Lower lobe of right lung (tissue), 2 donors: Measurements from ENCODE around the gene CRLF1. TPM values are rescaled to one million over a fixed set of nuclear protein-coding genes. Genes with fewer than 3 reads are reported as not detected.

Experiments used
- ATAC-seq, 2 donors: fragments of 200-7000 bp; cut with Tn5 transposase; one replicate each; pipeline ENCODE4 v1.9.1; 2020 to 2022; ENCODE audit warnings: mild to moderate bottlenecking in 2 of 2, moderate library complexity in 2 of 2
- DNase-seq: peaks from one replicate; pipeline ENCODE4 v3.0.0-alpha.2; 2020
- H3K27ac ChIP-seq: fragments of 200-600 bp; one replicate; pipeline ENCODE4 v1.8.0; 2022
- H3K27me3 ChIP-seq: fragments of 200-600 bp; one replicate; pipeline ENCODE4 v1.8.0; 2022; ENCODE audit warnings: low read depth
- H3K36me3 ChIP-seq: fragments of 200-600 bp; one replicate; pipeline ENCODE4 v1.8.0; 2022; ENCODE audit warnings: mild to moderate bottlenecking
- H3K4me1 ChIP-seq: fragments of 200-600 bp; one replicate; pipeline ENCODE4 v1.8.0; 2022
- H3K4me3 ChIP-seq: fragments of 200-600 bp; one replicate; pipeline ENCODE4 v1.8.0; 2022; ENCODE audit warnings: mild to moderate bottlenecking
- H3K9me3 ChIP-seq: fragments of 200-600 bp; one replicate; pipeline ENCODE4 v1.8.0; 2022
- intact Hi-C: fragments of 100-400 bp; cut with DNase I; formaldehyde crosslinking; loops from one replicate; pipeline ENCODE4 v1.11.0; 2022
- total RNA-seq: library from RNA; stranded (reverse); fragmentation: NEBNext Ultra II Directional; extraction: Animal tissue kit (Norgen Biotek cat#: 25700); gene quantifications from one replicate; pipeline ENCODE4 v1.2.1, GENCODE V29; 2021
- TF ChIP-seq, protein P1 (sequence below): fragments of 200-600 bp; IDR thresholded peaks from one replicate; pipeline ENCODE4 v1.8.0; 2022; ENCODE audit warnings: antibody characterized with exemption, mild to moderate bottlenecking
- donor health status: DM: no; HTN: yes; CAD: no; lungs with severe emphysema.

Gene CRLF1
- total RNA-seq, 1 donor from 2014 or later = 19.9 TPM

DNA sequence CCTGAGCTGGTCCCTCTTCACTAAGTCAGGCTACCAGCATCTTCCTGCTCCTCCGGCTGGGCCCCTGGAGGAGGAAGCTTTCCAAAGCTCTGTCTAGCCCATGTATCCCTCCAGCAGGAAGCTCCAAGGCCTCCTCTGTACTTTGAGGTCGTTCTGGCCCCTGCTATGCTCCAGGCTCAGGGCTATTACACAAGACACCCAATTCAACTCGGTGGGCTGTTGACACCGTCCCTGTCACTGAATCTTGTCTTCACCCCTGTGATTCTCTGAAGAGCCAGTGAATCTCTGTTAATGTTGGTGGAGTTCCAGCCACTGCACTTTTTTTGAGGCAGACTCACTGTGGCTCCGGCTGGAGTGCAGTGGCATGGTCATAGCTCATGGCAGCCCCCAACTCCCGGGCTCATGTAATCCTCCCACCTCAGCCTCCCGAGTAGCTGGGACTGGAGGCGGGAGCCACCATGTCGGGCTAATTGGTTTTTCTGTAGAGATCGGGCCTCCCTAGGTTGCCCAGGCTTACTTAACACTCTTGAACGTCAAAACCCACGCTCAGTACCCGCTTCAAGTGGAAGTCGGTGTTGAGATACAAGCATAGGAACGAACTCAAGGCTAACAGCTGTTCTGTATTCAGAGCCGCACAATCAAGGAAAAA lies 18.5 kb downstream of the CRLF1 start:
- peak overlapping the region; percentile 97 for H3K4me3 ChIP-seq
- intact Hi-C loops = no loop called here

DNA sequence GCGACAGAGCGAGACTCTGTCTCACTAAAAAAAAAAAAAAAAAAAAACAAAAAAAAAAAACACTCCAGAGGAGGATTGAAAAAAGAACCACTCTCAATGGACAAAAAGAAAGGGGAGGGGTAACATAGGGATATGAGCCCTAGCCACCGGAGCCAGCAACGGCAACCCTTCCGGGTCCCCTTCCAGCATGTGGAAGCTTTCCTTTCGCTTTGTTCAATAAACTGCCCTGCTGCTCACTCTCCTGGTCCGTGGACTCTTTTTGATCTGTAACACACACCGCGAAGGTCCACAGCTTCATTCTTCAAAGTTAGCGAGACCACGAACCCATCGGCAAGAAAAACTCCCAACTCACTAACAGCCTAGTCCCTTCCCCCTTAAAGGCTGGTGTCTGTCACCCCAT lies 19.0 kb downstream of the CRLF1 start:
- no peak overlapping the region for H3K4me3 ChIP-seq
- H3K4me1 ChIP-seq = peaks cover 23% of the 10 kb centered on the region
- H3K27me3 ChIP-seq = no peaks in the 10 kb centered on the region
- H3K27ac ChIP-seq = no peak overlapping the region
- intact Hi-C loops = no loop called here
- no peak for DNase-seq
- H3K9me3 ChIP-seq = no peaks in the 10 kb centered on the region
- TF ChIP-seq, protein P1, sequence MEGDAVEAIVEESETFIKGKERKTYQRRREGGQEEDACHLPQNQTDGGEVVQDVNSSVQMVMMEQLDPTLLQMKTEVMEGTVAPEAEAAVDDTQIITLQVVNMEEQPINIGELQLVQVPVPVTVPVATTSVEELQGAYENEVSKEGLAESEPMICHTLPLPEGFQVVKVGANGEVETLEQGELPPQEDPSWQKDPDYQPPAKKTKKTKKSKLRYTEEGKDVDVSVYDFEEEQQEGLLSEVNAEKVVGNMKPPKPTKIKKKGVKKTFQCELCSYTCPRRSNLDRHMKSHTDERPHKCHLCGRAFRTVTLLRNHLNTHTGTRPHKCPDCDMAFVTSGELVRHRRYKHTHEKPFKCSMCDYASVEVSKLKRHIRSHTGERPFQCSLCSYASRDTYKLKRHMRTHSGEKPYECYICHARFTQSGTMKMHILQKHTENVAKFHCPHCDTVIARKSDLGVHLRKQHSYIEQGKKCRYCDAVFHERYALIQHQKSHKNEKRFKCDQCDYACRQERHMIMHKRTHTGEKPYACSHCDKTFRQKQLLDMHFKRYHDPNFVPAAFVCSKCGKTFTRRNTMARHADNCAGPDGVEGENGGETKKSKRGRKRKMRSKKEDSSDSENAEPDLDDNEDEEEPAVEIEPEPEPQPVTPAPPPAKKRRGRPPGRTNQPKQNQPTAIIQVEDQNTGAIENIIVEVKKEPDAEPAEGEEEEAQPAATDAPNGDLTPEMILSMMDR = no peak
- H3K36me3 ChIP-seq = peaks cover 10% of the 10 kb centered on the region
- ATAC-seq = no peak

More for the DNA sequence above, 18.5 kb downstream of the CRLF1 start:
- TF ChIP-seq, protein P1 = no peak
- no peaks in the 10 kb centered on the region for H3K27me3 ChIP-seq
- DNase-seq (no peak), ATAC-seq (no peak)
- H3K27ac ChIP-seq = peak overlapping the region; percentile 89
- H3K4me1 ChIP-seq = peaks cover 23% of the 10 kb centered on the region
- H3K36me3 ChIP-seq = peaks cover 10% of the 10 kb centered on the region
- H3K9me3 ChIP-seq = no peaks in the 10 kb centered on the region

DNA sequence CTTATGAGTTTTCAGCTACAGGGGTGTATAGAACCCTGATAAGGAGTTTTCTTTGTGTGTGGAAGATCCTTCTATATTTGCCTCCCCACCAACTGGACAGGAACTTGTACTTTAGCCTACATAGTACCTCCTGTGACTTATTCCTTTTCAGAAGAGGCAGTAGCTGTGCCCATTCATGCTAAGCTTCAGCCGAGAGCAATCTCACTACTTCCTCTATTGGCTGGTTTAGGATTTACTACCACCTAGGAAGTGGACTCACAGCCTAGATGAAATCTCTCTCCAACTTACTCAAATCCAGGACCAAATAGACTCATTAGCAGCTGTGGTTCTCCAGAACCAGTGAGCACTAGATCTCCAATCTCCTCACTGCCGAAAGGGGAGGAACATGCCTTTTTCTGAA lies 20.3 kb downstream of the CRLF1 start:
- Histone ChIP-seq H3K27me3 (no peaks in the 10 kb centered on the region), H3K36me3 (peaks cover 10% of the 10 kb centered on the region), H3K27ac (no peak overlapping the region), H3K9me3 (no peaks in the 10 kb centered on the region), H3K4me3 (no peak overlapping the region), H3K4me1 (peaks cover 23% of the 10 kb centered on the region)
- DNase-seq (no peak), ATAC-seq (no peak)
- intact Hi-C loops = no loop called here
- TF ChIP-seq, protein P1 = no peak

DNA sequence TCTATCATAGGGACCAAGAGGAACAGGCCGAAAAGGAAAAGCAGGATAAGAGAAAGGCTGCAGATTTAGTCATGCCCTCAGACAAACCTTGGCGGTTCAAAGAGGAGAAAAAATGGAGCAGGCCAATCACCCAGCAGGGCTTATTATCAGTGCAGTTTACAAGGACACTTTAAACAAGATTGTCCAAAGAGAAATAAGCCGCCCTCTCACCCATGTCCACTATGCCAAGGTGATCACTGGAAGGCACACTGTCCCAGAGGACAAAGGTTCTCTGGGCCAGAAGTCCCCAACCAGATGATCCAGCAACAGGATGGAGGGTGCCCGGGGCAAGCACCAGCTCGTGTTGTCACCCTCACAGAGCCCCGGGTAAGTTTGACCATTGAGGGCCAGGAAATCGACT lies 26.3 kb downstream of the CRLF1 start:
- Histone ChIP-seq H3K36me3 (peaks cover 23% of the 10 kb centered on the region), H3K4me1 (no peaks in the 10 kb centered on the region), H3K27me3 (no peaks in the 10 kb centered on the region), H3K27ac (no peak overlapping the region), H3K9me3 (no peaks in the 10 kb centered on the region), H3K4me3 (no peak overlapping the region)
- DNase-seq = no peak
- intact Hi-C loops = no loop called here
- TF ChIP-seq, protein P1 = no peak
- ATAC-seq = no peak

DNA sequence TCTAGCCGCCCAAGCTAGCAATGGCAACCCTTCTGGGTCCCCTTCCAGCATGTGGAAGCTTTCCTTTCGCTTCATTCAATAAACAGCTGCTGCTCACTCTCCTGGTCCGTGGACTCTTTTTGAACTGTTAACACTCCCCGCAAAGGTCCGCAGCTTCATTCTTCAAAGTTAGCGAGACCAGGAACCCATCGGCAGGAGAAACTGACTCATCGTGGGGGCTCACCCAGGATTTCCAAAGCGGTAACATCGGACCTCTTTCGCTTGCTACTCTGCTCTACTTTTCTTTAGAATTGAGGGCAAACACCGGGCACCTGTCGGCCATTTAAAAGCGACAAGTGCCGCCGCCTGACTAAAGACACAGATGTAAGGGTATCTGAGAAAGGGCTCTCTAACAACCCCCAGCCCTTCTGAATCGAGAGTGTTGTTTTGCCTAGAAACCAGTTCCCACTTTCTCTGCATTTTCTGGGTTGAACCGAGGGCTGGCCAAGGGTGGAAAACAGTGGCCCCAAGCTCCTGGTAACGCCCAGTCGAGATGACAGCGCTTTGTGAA lies 29.2 kb downstream of the CRLF1 start:
- no peak overlapping the region for H3K4me3 ChIP-seq
- H3K36me3 ChIP-seq = peaks cover 45% of the 10 kb centered on the region
- ATAC-seq (no peak), DNase-seq (no peak)
- TF ChIP-seq, protein P1 = no peak
- H3K9me3 ChIP-seq = no peaks in the 10 kb centered on the region
- H3K27me3 ChIP-seq = no peaks in the 10 kb centered on the region
- H3K27ac ChIP-seq = no peak overlapping the region
- intact Hi-C loops = no loop called here
- H3K4me1 ChIP-seq = peaks cover 12% of the 10 kb centered on the region
